Glomerular visceral epithelial cell (primary cell): ENCODE results near the gene STXBP5.

Experiments
- DNase-seq: peaks from one replicate; pipeline ENCODE4 v3.0.0-alpha.2; 2016; ENCODE audit errors: extremely low spot score

Gene STXBP5

GRCh38 chr6:147204060-147204785, at the start of gene STXBP5:
Gene STXBP5, plus strand, starts transcription at chr6:147204417. Its CDS starts 116 bp downstream, at chr6:147204533.
- peak; percentile 51 for DNase-seq

GRCh38 chr6:147154454-147154853, 49.8 kb upstream of the STXBP5 start:
- no peak for DNase-seq

GRCh38 chr6:147156218-147156617, 48.0 kb upstream of the STXBP5 start:
- DNase-seq = no peak

GRCh38 chr6:147156799-147157382, 47.3 kb upstream of the STXBP5 start:
- DNase-seq = no peak

- DNase-seq = no peak
Measured at GRCh38 chr6:147157930-147158329, 46.3 kb upstream of the STXBP5 start.

GRCh38 chr6:147158881-147159280, 45.3 kb upstream of the STXBP5 start:
- no peak for DNase-seq

- DNase-seq = no peak
Measured at GRCh38 chr6:147159536-147160374, 44.5 kb upstream of the STXBP5 start.

- no peak for DNase-seq
Measured at GRCh38 chr6:147160593-147160992, 43.6 kb upstream of the STXBP5 start.

GRCh38 chr6:147161253-147161973, 42.8 kb upstream of the STXBP5 start:
- no peak for DNase-seq

- no peak for DNase-seq
Measured at GRCh38 chr6:147161974-147162495, 42.2 kb upstream of the STXBP5 start.

GRCh38 chr6:147164761-147165160, 39.5 kb upstream of the STXBP5 start:
- no peak for DNase-seq

- no peak for DNase-seq
Measured at GRCh38 chr6:147166360-147166944, 37.8 kb upstream of the STXBP5 start.

- DNase-seq = no peak
Measured at GRCh38 chr6:147166992-147167391, 37.2 kb upstream of the STXBP5 start.

GRCh38 chr6:147167576-147168461, 36.4 kb upstream of the STXBP5 start:
- DNase-seq = no peak

- no peak for DNase-seq
Measured at GRCh38 chr6:147169529-147169928, 34.7 kb upstream of the STXBP5 start.

GRCh38 chr6:147170269-147170668, 33.9 kb upstream of the STXBP5 start:
- peak; percentile 16 for DNase-seq

- no peak for DNase-seq
Measured at GRCh38 chr6:147173140-147173539, 31.1 kb upstream of the STXBP5 start.

GRCh38 chr6:147173675-147174308, 30.4 kb upstream of the STXBP5 start:
- no peak for DNase-seq

GRCh38 chr6:147176795-147177194, 27.4 kb upstream of the STXBP5 start:
- no peak for DNase-seq

- DNase-seq = no peak
Measured at GRCh38 chr6:147177286-147177685, 26.9 kb upstream of the STXBP5 start.
